Activated naive CD8-positive, alpha-beta T cell treated with anti-CD3 and anti-CD28 coated beads, Interleukin-2, amount 10 ng/mL, durations not matched to agents 7 days and 5 days (primary cell): ENCODE data around the gene SLCO1C1. TPM values are rescaled to one million over a fixed set of nuclear protein-coding genes. Genes with fewer than 3 reads are reported as not detected.
"Not testable (repeated sequence)": the region's sequence is repeated elsewhere in the genome, so short reads cannot be mapped to it uniquely, and the experiment has no call there.

ENCODE experiments used
- ATAC-seq: fragments of 150-1000 bp; cut with Tn5 transposase; one replicate; pipeline ENCODE4 v1.10.0; 2021; ENCODE audit warnings: low read depth, moderate library complexity
- POLR2A ChIA-PET: fragments of 350-600 bp; sonication (Branson Sonifier 250); formaldehyde crosslinking; loops from one replicate; lab custom pipeline; 2021; ENCODE audit warnings: antibody characterized with exemption; lab: Charles Lee
- DNase-seq: peaks from one replicate; pipeline ENCODE4 v3.0.0; 2021
- H3K27ac Mint-ChIP-seq: one replicate; pipeline ENCODE4 v1.8.0; 2022; ENCODE audit warnings: mild to moderate bottlenecking, mixed read lengths
- H3K27me3 Mint-ChIP-seq: one replicate; pipeline ENCODE4 v1.8.0; 2022; ENCODE audit warnings: mild to moderate bottlenecking, moderate library complexity, mixed read lengths
- H3K36me3 Mint-ChIP-seq: one replicate; pipeline ENCODE4 v1.8.0; 2021; ENCODE audit warnings: mild to moderate bottlenecking, mixed read lengths
- H3K4me1 Mint-ChIP-seq: one replicate; pipeline ENCODE4 v1.8.0; 2021; ENCODE audit warnings: mixed read lengths
- H3K4me3 Mint-ChIP-seq: one replicate; pipeline ENCODE4 v1.8.0; 2022; ENCODE audit warnings: mild to moderate bottlenecking, moderate library complexity, mixed read lengths
- H3K9me3 Mint-ChIP-seq: one replicate; pipeline ENCODE4 v1.8.0; 2021; ENCODE audit warnings: mixed read lengths
- total RNA-seq, 2 experiments: library from RNA; stranded (reverse); gene quantifications; one replicate each; pipeline ENCODE4 v1.2.3, GENCODE V29; 2021

The SLCO1C1 gene
- total RNA-seq, 2 experiments from 2014 or later: not detected

GRCh38 chr12:20731274-20731673, 36.1 kb downstream of the SLCO1C1 start:
- no peaks in the 10 kb centered on the region for H3K4me1 Mint-ChIP-seq
- POLR2A ChIA-PET: no interaction called here
- ATAC-seq (no peak), DNase-seq (no peak)
- no peaks in the 10 kb centered on the region for H3K9me3 Mint-ChIP-seq
- H3K27ac Mint-ChIP-seq: no peak overlapping the region
- no peaks in the 10 kb centered on the region for H3K27me3 Mint-ChIP-seq
- no peaks in the 10 kb centered on the region for H3K36me3 Mint-ChIP-seq
- no peak overlapping the region for H3K4me3 Mint-ChIP-seq

GRCh38 chr12:20740972-20741371, 45.8 kb downstream of the SLCO1C1 start:
- ATAC-seq (no peak), DNase-seq (no peak)
- no peak overlapping the region for H3K4me3 Mint-ChIP-seq
- POLR2A ChIA-PET: no interaction called here
- no peaks in the 10 kb centered on the region for H3K9me3 Mint-ChIP-seq
- no peaks in the 10 kb centered on the region for H3K27me3 Mint-ChIP-seq
- H3K4me1 Mint-ChIP-seq: no peaks in the 10 kb centered on the region
- H3K36me3 Mint-ChIP-seq: no peaks in the 10 kb centered on the region
- H3K27ac Mint-ChIP-seq: no peak overlapping the region

- Mint-ChIP-seq H3K27ac (no peak overlapping the region), H3K9me3 (no peaks in the 10 kb centered on the region), H3K27me3 (no peaks in the 10 kb centered on the region), H3K4me1 (no peaks in the 10 kb centered on the region), H3K36me3 (no peaks in the 10 kb centered on the region), H3K4me3 (no peak overlapping the region)
- ATAC-seq: no peak
- POLR2A ChIA-PET: no interaction called here
- DNase-seq: no peak
These were observed 53.1 kb downstream of the SLCO1C1 start for GRCh38 chr12:20748198-20748597.

- DNase-seq: no peak
- POLR2A ChIA-PET: no interaction called here
- H3K27me3 Mint-ChIP-seq: no peaks in the 10 kb centered on the region
- H3K4me1 Mint-ChIP-seq: no peaks in the 10 kb centered on the region
- H3K27ac Mint-ChIP-seq: no peak overlapping the region
- no peak overlapping the region for H3K4me3 Mint-ChIP-seq
- no peaks in the 10 kb centered on the region for H3K36me3 Mint-ChIP-seq
- no peak for ATAC-seq
- H3K9me3 Mint-ChIP-seq: no peaks in the 10 kb centered on the region
These were observed 55.9 kb downstream of the SLCO1C1 start for GRCh38 chr12:20751046-20751445.

GRCh38 chr12:20777420-20777819, 82.3 kb downstream of the SLCO1C1 start:
- Mint-ChIP-seq H3K27me3 (no peaks in the 10 kb centered on the region), H3K27ac (no peak overlapping the region), H3K9me3 (peaks cover 4% of the 10 kb centered on the region), H3K36me3 (no peaks in the 10 kb centered on the region), H3K4me3 (no peak overlapping the region), H3K4me1 (no peaks in the 10 kb centered on the region)
- POLR2A ChIA-PET: no interaction called here
- ATAC-seq (no peak), DNase-seq (no peak)

GRCh38 chr12:20778969-20779368, 83.8 kb downstream of the SLCO1C1 start:
- H3K36me3 Mint-ChIP-seq: no peaks in the 10 kb centered on the region
- H3K27ac Mint-ChIP-seq: no peak overlapping the region
- no peaks in the 10 kb centered on the region for H3K27me3 Mint-ChIP-seq
- no peak for DNase-seq
- H3K4me3 Mint-ChIP-seq: no peak overlapping the region
- H3K9me3 Mint-ChIP-seq: peaks cover 4% of the 10 kb centered on the region
- POLR2A ChIA-PET: no interaction called here
- no peaks in the 10 kb centered on the region for H3K4me1 Mint-ChIP-seq
- ATAC-seq: no peak

- not testable (repeated sequence) for DNase-seq, H3K9me3 Mint-ChIP-seq
These were observed 84.8 kb downstream of the SLCO1C1 start for GRCh38 chr12:20779971-20780370.

GRCh38 chr12:20783796-20784357, 88.7 kb downstream of the SLCO1C1 start:
- H3K9me3 Mint-ChIP-seq, DNase-seq, H3K27me3 Mint-ChIP-seq, H3K4me1 Mint-ChIP-seq, H3K36me3 Mint-ChIP-seq, ATAC-seq, H3K4me3 Mint-ChIP-seq, H3K27ac Mint-ChIP-seq, POLR2A ChIA-PET: not testable (repeated sequence)

More at GRCh38 chr12:20779971-20780370, 84.8 kb downstream of the SLCO1C1 start:
- H3K27ac Mint-ChIP-seq, H3K36me3 Mint-ChIP-seq, H3K4me3 Mint-ChIP-seq, POLR2A ChIA-PET, H3K4me1 Mint-ChIP-seq, ATAC-seq, H3K27me3 Mint-ChIP-seq: not testable (repeated sequence)

GRCh38 chr12:20792971-20793370, 97.8 kb downstream of the SLCO1C1 start:
- no peak for DNase-seq
- no peak for ATAC-seq
- H3K36me3 Mint-ChIP-seq: no peaks in the 10 kb centered on the region
- no peaks in the 10 kb centered on the region for H3K27me3 Mint-ChIP-seq
- no peaks in the 10 kb centered on the region for H3K9me3 Mint-ChIP-seq
- POLR2A ChIA-PET: no interaction called here
- no peak overlapping the region for H3K4me3 Mint-ChIP-seq
- H3K27ac Mint-ChIP-seq: no peak overlapping the region
- H3K4me1 Mint-ChIP-seq: no peaks in the 10 kb centered on the region

- ATAC-seq: no peak
- Mint-ChIP-seq H3K27ac (no peak overlapping the region), H3K36me3 (no peaks in the 10 kb centered on the region), H3K4me3 (no peak overlapping the region), H3K27me3 (no peaks in the 10 kb centered on the region), H3K9me3 (no peaks in the 10 kb centered on the region), H3K4me1 (no peaks in the 10 kb centered on the region)
- POLR2A ChIA-PET: no interaction called here
- no peak for DNase-seq
These were observed 103.4 kb downstream of the SLCO1C1 start for GRCh38 chr12:20798554-20798953.

- H3K9me3 Mint-ChIP-seq: no peaks in the 10 kb centered on the region
- no peaks in the 10 kb centered on the region for H3K36me3 Mint-ChIP-seq
- H3K4me3 Mint-ChIP-seq: no peak overlapping the region
- ATAC-seq: no peak
- no peaks in the 10 kb centered on the region for H3K4me1 Mint-ChIP-seq
- no peaks in the 10 kb centered on the region for H3K27me3 Mint-ChIP-seq
- POLR2A ChIA-PET: no interaction called here
- DNase-seq: no peak
- no peak overlapping the region for H3K27ac Mint-ChIP-seq
These were observed 105.0 kb downstream of the SLCO1C1 start for GRCh38 chr12:20800160-20800559.

- H3K9me3 Mint-ChIP-seq: no peaks in the 10 kb centered on the region
- no peaks in the 10 kb centered on the region for H3K36me3 Mint-ChIP-seq
- H3K4me1 Mint-ChIP-seq: no peaks in the 10 kb centered on the region
- POLR2A ChIA-PET: no interaction called here
- H3K27me3 Mint-ChIP-seq: no peaks in the 10 kb centered on the region
- no peak overlapping the region for H3K27ac Mint-ChIP-seq
- no peak for DNase-seq
- no peak for ATAC-seq
- H3K4me3 Mint-ChIP-seq: no peak overlapping the region
These were observed 105.9 kb downstream of the SLCO1C1 start for GRCh38 chr12:20801035-20801434.
